22Rv1 (cell line): ENCODE measurements around the gene KIF27.

Source experiments
- CTCF ChIP-seq: fragments of 450-650 bp; IDR thresholded peaks from 2 replicates; pipeline ENCODE4 v1.5.1; 2017; ENCODE audit warnings: mild to moderate bottlenecking
- ZFX ChIP-seq: fragments of 450-650 bp; IDR thresholded peaks from 2 replicates; pipeline ENCODE4 v1.6.1; 2017; ENCODE audit warnings: antibody characterized with exemption, borderline replicate concordance

DNA sequence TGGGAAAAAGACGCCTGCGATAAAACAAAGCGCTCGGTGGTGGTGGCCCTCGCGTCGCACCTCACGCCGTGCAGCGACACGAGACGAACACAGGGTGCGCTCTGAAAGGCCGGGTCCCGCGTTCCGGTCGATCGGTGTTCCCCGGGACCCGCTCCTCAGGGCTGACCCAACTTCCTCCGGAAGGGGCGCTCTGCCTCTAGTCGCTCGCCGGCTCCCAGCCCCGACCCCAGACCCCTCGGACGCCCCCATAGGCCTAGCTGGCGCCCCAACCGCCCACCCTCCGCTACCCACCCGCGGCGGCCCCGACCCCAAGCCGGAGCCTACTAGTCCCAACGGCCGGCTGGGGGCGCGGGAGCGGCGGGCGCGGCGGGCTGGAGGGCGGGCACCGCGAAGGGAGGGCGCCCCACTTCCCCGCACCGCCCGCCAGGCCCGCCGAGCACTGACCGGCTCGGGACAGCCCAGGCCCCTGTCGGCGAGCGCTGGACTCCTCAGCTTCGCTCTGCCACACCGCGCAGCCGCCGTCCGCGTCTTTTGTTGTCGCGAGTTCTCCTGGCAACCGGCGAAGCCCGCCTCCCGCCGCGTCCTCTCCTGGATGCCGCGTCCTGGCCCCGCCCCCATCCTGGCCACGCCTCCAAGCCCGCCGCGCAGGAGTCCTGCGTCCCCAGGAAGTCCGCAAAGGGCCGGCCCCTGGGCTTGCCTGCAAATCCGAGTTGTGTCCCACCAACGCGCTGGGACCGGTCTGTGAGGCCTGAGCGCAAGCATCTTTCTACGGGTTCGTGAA, at the start of gene KIF27:
- TF ChIP-seq CTCF = peak; percentile 64
- TF ChIP-seq ZFX = no peak
